HEK293 (cell line): ENCODE data around the gene POLR2C.

Experiments used
- ZNF202 ChIP-seq: fragments of 450-650 bp; formaldehyde crosslinking; IDR thresholded peaks from 2 replicates; pipeline ENCODE4 v1.5.1; 2016; ENCODE audit warnings: missing biosample characterization, missing genetic modification characterization, borderline replicate concordance
- ZNF521 ChIP-seq: fragments of 450-650 bp; formaldehyde crosslinking; IDR thresholded peaks from 2 replicates; pipeline ENCODE4 v1.5.1; 2017; ENCODE audit warnings: missing biosample characterization, mild to moderate bottlenecking, missing genetic modification characterization

- TF ChIP-seq ZNF521 (tag by site-specific recombination) (no peak), ZNF202 (tag by site-specific recombination) (no peak)
Measured at GRCh38 chr16:57446531-57447185, 15.8 kb upstream of the POLR2C start.
